Inflammatory macrophage treated with lipopolysaccharide for 1 hour (primary cell): ENCODE results near the gene FAM131A.

Source experiments
- DNase-seq, 2 donors: peaks; one replicate each; pipeline ENCODE4 v3.0.0-alpha.2; 2020 to 2022

The FAM131A gene

DNA sequence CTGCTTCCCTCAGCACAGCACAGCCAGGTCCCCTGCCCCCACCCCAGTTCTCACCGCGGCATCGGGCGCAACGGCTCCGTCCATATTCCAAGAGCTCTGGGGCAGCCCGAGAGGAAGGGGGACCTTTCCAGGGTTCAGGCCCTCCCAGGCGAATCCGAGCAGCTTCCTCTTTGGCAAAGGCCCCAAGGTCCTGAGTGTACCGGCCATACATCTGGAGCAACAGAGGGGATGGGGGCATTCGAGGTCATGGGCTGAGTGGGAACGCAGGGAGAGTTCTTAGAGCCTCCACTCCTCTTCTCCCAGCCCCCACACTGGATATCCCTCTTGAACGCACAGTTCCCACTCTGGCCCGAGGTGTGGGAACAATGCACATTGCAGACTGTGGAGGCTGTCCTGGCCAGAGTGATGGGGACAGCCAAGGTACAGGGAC lies 21.5 kb downstream of the FAM131A start:
- no peak for DNase-seq

DNA sequence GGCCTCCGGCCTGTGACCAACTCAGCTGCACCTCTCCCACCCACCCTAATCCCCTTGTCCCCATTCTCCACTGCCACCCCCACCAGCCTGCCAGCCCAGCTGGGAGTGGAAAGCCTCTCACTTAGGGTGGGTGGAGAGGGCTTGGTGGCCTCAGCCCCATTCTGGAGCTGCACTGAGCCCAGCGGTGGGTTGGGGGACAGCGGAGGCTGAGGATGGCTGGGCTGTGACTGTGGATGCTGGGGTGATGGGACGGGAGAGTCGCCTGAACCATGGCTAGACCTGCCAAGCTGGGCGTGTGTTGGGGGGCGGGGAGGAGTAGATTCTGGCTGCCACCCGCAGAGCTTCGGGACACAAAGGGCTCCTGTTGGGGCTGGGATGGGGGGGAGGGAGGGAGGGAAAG lies 22.2 kb downstream of the FAM131A start:
- no peak for DNase-seq

DNA sequence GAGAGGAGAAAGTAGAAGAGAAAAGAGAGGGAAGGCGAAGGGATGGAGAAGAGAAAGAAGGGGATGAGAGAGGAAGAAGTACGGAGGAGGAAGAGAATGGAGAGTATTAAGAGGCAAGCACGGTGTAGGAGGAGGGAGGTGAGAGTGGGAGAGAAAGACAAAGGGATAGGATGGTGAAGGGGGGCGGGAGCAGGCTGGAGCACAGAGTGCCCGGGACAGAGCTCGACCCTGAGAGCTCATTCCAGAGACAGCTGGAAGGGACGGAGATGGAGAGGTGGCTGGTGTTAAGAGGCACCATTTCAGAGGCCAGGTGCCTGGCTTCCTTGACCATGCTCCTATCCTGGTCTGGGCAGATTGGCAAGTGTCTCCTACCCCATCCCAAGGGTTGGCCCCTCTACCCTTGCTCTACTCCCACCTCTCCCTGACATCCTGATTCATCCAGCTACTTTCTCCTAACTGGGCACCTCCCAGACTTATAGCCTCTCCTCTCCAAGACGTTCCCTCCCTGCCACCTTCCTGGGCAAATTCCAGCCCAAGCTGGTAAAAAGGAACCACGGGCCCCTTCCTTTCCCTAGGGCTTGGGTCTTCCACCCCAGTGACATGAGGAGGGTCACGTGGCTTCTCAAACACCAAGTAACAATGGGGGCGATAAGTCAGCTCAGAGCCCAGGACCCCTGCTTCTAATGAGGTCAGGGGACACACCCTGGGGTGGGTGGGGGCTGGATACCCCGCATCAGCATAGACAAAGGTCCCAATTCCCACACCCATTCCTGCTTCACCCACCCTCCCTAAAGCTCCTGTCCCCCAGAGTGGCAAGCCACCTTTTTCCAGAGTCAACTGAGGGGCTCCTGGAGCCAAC lies 22.9 kb downstream of the FAM131A start:
- DNase-seq = no peak

DNA sequence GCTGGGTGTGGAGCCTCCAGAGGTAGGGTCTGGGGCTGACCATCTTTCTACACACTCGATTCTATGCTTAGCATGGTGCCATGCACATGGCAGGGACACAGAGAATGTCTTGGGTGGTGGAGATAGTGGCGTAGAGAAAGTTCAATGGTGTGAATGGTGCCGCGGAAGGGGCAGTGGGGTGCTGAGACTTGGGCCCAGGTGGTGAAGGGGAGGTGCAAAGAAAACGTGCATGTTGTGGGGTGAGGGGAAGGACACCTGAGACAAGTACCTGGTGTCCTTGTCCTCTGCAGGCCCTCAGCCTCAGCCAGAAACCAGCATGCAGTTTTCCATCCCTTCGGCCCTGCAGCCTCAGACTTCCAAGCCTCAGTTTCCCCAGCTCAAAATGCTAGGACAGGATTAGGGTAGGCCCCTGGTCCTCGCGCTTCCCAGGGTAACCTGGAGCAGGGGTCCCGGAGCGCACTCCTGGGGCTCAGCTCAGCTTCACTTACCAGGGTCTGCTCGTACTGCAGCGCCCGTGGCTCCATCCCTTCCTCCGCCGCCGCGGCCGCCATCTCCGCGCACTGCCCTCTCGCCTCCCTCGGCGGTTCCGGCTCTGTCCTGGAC lies 23.6 kb downstream of the FAM131A start:
- DNase-seq = no peak

DNA sequence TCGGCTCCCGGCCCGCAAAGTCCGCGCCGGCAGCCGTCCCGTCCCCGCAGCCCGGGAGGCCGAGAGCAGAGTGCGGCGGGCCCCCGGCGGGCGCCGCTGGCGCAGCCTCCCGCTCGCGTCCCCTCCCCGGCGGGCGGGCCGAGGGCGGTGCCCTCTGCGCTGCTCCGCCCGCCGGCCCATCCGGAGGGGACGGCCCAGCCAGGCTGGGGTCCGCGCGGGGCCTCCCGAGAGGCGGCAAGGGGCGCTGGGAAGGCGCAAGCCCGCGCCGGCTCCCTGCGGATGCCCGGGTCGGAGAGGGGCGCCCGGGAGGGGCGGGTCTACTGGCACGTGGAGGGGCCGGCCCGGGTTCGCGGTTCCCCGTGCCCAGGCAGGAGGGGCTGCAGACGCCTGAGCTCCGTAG lies 24.1 kb downstream of the FAM131A start, which contains the start of the genes CLCN2 and POLR2H:
TSS of gene CLCN2 (minus strand) at position 74 of the 400 bp plus-strand sequence. CDS start 126 bp downstream, outside the sequence.
TSS of gene POLR2H (plus strand) at position 179 of the 400 bp plus-strand sequence. CDS start 1,783 bp downstream, outside the sequence.
- peak in 1 of 2 donors; percentile 27 for DNase-seq

DNA sequence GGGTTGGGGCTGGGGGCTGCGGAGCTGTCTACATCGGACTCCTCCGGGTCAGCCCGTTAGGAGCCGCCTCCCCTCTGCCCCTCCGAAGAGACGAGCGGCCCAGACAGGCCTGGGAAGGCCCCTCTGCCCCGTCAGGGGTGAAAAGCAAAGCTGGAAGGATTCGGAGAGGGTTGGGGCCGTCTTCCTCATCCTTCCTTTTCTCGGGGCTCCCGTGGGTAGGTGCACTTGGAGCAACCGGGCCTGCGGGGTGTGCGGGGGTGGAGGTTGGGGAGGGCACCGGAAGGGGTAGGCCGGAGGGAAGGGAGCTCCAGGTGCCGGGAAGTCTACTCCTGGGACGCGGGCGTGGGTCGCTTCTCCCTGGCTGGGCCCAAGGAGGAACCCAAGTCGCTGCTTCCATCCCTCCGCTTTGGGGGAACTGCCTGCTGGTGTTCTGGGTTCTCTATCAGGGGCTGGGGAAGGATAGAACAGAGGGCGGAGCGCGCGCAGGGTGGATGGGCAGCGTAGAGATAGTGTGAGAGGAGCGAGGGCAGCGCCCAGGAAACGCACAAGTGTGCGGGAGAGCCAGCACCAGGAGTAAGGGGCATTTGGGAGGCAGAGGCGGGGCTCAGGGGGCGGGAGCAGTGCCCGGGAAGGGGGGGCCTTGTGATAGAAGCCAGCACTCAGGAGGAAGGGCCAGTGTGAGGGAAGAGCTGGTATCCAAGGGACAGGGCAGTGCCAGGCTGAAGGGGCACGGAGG lies 24.7 kb downstream of the FAM131A start:
- peak; percentile 20 to 25 for DNase-seq

DNA sequence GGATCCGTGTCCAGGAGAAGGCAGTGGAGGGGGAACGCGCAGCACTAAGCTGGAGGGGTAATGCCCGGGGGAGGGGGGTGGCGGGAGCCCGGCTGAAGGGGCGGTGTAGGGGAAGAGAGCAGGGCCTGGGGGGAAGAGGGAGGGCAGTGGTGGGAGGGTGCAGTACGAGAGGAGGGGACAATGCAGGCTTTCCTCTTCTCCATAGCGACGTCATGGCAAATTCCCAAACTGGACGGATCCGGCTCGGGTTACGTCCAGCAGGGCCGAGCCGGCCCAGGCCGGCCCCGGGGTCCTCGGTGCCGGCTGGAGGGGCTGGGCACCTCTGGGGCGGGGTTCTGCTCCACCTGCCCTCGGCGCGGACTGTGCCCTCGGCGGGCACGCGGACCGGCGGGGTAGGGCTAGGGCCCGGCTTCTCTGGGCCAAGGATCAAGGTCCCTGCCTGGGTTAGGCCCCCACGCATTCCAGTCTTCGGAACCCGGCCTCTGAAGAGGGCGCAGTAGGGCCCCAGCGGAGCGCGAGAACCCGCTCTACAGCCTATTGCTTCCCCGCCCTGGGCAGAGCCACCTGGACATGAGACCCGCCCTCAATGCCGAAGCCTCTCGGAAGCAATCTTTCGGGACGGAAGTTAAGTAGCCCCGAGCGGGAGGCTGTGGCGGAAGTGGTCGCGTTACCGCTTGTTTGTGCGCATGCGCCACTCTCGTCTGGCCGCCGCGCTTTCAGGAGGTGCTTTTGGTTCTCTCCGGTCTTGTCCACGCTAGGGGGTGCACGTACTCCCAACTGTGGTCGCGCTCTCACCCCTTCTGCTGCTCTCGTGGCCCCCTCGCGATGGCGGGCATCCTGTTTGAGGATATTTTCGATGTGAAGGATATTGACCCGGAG lies 25.5 kb downstream of the FAM131A start:
- peak; percentile 92 to 95 for DNase-seq

DNA sequence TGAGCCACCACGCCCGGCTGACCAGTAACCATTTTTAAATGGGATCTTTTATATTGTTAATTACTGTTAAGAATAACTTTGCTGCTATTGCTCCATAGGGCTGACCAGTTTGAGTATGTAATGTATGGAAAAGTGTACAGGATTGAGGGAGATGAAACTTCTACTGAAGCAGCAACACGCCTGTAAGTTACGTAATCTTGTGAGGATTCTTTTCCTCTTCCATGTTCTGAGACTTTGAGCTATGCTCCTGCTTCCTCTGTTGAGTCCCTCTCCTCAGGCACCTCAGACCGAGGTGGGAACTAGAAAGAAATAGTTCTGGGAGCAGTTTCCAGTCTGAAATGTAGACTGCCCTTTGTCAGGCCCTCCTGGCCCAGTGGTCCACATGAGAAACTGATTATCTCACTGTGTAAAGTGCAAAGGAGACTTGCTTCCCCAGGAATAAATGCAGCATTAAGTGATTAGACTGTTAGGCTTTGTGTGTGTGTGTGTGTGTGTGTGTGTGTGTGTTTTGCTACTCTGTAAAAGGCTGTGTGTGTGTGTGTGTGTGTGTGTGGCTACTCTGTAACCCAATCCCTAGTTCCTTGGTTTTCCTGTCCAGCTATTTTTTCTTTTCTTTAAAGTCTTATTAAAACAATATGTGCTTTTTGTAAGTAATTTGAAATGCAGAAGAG lies 29.4 kb downstream of the FAM131A start:
- DNase-seq = no peak

DNA sequence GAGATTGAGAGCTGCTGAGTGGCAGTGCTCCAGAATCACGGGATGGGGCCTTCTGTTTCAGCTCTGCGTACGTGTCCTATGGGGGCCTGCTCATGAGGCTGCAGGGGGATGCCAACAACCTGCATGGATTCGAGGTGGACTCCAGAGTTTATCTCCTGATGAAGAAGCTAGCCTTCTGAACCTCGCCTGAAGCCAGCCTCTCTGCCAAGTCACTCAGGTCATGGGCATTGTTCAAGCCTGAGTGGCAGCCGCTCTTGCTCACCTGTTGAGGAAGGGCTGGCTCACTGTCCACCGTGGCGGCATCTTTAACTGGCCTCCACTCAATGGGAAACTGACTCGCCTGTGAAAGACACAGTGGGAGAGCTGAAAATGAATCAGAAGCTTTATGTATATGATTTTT lies 30.7 kb downstream of the FAM131A start:
- no peak for DNase-seq

DNA sequence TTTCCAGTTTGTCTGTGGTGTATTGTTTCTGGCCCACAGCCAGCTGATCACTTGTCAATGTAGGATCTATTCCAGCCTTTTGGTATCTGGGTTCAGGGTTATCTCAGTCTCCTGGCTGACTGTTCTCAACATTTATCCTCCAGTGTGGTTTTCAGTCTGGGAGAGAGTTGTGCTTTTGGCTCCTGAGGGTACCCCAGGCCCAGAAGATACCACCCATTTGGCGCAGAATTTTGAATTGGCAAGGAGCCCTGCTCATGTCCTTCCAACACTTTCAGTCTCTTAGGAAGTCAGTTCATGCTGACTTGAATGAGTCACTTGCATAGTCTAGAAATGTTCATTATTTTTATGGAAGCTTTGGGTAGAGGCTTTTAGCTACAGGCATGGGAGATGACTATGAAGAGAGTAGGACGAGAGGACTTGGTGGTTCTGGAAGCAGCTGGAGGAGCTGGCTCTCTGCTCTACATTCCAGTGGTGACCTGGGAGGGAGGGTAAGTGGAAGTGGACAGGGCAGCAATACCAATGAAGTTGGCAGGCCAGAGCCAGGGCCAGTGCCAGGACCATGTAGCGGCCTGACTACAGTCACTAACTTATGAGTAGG lies 31.3 kb downstream of the FAM131A start:
- no peak for DNase-seq

DNA sequence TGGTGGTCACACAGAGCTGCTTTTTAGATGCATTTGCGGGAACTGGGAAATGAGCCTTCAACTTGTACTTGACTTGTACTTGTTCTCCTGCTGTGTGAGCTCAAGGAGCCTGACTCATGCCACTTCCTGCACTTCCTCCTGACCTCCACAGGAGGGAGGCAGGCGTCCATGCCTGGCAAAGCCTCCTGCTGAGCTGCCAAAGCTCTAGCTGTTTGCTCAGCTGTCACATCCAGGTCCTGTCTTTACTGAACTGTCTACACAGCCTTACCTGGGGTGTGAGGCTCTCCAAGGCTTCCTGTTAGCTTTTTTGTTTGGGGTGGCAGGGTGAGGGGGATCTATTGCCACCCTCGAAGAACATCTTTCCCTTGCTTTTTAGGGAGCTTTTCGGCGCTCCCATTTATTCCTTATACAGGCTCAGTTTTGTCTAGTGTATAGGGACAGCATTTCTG lies 34.2 kb downstream of the FAM131A start:
- peak; percentile 71 to 79 for DNase-seq

DNA sequence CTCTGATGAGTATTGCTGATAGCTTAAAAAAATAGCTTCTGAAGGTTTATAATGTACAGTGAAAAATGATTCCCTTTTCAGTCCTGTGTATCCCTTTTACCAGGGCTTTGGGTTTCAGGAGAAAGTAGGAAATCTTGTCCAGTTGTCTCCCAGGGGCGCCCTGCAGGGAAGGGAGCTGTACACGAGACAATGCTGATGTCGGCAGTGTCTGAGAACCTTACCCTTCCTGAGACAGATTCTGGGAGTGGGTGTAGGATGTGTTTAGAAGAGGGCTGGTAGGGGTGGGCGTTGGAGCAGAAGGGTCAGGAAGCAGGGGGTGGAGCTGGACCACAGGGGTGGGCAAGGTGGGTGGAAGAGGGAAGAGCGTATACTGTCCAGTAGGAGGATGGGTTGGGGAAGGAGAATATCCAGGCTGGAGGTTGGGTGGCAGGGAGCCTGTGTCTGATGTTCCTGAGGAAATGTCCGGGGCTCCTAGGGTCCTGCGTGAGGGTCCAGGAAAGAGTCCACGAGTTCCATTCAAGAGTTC lies 35.0 kb downstream of the FAM131A start:
- DNase-seq = no peak

DNA sequence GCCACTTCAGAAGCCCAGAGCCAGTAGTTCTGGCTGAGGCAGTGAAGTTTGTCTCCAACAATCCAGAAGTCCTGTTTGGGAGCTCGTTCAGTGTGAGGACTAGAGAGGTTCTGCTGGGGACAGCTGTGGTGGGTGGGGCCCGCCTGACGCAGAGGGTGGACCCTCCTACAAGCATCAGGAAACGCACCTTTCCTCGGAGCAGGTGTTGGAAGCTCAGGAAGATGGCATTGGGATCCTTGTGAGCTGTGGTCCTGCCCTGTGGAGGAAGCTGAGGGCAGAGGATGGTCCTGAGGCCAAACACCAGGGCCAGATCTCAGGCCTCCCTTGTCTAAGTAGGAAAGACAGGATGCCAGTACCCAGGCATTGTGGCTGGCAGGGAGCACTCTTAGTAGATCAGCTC lies 35.5 kb downstream of the FAM131A start:
- no peak for DNase-seq

DNA sequence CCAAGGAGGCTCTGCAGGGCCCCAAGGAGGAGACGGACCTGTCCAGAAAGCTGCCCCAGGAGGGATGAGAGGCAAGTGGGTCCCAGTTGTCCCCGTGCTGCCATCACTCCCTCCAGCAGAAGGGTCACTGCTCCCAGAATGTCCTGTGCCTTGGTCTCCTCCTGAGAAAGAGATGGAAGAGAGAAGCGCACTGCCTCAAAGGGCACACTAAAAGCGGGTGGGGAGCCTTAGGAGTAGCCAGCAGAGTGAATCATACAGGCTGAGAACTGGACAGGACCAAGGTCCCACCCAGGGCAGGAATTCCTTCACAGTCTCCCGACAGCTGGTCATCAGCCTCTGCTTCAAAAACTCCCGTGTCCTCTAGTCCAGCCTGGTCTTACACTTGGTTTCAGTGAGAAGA lies 36.0 kb downstream of the FAM131A start:
- DNase-seq = no peak

DNA sequence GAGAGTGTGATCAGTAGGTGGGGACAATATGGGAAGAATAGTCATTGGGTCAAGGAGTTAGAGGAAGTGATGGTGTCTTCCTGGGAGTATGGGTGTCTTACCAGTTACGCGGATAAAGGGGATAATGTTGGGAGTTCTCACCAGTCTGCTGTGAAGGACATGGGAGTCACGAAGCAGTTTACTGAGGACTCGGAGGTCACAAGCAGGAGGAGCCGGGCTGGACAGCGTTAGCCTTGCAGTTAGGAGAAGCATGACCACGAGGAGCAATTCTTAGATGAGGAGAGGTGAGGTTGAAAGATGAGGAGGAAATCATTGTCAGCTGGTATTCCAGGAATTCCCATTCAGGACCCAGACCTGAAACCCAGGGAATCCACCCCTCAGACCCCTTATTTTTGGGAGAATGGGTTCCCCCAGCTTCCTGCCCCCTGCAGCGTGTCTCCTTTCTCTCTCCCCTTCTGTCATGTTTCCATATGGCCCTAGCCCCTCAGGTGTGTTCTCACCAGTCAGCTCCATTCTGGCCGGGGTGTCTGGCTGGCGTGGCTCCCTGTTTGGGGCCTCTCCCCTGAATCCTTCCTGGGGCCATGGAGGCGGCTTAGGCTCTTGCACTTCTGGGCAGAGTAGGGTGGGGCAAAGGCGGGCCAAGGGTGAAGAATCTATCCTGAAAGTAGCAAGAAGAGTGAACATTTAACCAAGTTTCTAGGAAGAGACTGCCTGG lies 38.5 kb downstream of the FAM131A start:
- DNase-seq = no peak

DNA sequence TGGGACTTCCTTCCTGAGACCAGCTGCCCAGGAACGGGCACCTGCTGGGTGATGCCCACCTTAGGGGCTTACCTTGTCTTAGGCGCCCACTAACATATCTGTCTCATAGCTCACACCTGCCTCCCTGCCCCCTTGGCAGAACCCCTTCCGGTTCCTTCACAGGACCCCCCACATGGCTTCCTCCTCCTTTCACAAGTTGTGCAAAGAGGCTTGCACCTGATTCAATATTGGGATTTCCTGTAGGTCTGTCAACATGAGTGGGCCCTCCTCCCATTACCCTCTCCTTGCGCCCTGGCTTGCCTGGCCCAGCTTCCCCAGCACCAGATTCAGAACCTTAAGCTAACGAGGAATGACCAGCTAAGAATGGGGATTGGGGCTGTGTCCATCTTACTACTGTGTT lies 40.0 kb downstream of the FAM131A start:
- DNase-seq = no peak

DNA sequence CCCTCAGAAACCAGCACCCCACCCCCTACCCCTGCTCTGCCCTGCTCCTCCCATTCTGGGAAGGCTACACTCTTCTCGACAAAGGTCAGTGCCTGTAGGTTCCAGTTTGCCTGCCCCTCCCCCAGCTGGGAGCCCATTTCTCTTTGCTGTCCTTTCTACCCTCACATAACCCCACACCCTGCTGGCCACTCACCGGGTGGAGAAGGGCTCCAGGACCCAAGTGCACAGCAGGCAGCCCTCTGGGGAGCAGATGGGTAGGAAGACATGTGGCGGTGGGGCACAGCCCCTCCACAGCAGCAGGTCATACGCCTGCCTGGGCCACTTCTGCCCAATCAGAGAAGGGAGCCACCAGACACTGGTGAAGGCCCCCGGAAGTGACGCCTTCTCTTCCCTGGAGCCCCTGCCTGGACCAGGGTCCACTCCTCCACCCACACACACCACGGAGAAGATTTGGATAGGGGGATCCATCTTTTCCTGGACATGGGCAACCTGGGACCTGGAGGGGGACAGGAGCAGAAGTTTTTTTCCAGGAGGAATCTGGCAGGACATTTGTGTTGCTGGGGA lies 40.6 kb downstream of the FAM131A start, which contains the start of gene THPO:
TSS of gene THPO (minus strand) at position 326 of the 564 bp plus-strand sequence. CDS start 1,948 bp downstream, outside the sequence.
- no peak for DNase-seq

DNA sequence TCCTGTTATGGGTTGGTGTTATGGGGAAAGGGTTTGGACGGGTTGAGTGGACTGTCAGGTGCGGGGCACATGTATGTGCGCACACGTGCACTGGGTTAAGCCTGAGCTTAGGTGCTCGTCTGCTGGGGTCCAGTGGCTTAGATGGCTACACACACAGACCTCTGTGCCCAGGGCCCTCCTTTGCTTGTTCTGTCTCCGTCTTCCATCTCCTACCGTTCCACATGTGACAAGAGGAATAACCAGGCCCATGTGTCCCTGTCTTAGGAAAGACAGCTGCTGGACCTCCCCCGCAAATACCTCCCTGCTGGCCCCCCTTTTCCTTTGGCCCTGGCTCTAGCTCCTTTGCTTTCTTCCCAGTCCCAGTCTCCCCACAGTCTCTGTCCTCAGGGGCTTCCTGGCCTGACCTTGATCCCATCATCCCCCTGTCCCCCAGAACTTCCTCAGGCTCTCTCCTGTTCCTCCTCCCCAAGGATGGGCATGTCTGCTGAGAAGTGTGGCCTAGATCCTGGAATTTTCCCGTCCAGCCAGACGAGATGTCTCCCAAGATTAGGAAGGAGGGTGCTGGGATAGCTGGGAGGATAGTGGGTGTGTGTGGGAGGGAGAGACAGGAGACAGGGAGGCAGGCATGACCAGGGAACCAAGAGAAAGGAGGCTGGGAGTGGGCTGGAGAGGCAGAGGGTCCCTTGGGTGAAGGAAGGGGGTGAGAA lies 41.4 kb downstream of the FAM131A start:
- no peak for DNase-seq
